Progenitor cell of endocrine pancreas (in vitro differentiated cells): Measurements from ENCODE around the gene SSTR3. TPM values are rescaled to one million over a fixed set of nuclear protein-coding genes. Genes with fewer than 3 reads are reported as not detected.

Experiments
- DNase-seq: peaks from one replicate; pipeline ENCODE4 v3.0.0; 2021; ENCODE audit warnings: low spot score; ENCODE audit not compliant: unreplicated experiment
- H3K27ac Mint-ChIP-seq: 2 replicates; pipeline ENCODE4 v1.8.0; 2021; ENCODE audit warnings: mild to moderate bottlenecking, moderate library complexity, mixed read lengths
- H3K27me3 Mint-ChIP-seq: 2 replicates; pipeline ENCODE4 v1.8.0; 2021; ENCODE audit warnings: mixed read lengths
- H3K36me3 Mint-ChIP-seq: 2 replicates; pipeline ENCODE4 v1.8.0; 2022; ENCODE audit warnings: mixed read lengths; ENCODE audit not compliant: insufficient read depth
- H3K4me1 Mint-ChIP-seq: 2 replicates; pipeline ENCODE4 v1.8.0; 2021; ENCODE audit warnings: low read depth, mixed read lengths
- H3K4me3 Mint-ChIP-seq: 2 replicates; pipeline ENCODE4 v1.8.0; 2021; ENCODE audit warnings: low read depth, mild to moderate bottlenecking, moderate library complexity, mixed read lengths
- H3K9me3 Mint-ChIP-seq: 2 replicates; pipeline ENCODE4 v1.8.0; 2021; ENCODE audit warnings: low read depth, mixed read lengths
- total RNA-seq: library from RNA; stranded (reverse); gene quantifications from 2 replicates; pipeline ENCODE4 v1.2.1, GENCODE V29; 2021
- TF ChIP-seq, protein P1 (sequence below): fragments of 200-600 bp; sonication (generic); IDR thresholded peaks from one replicate; pipeline ENCODE4 v1.5.0; 2021; ENCODE audit warnings: antibody characterized with exemption, mild to moderate bottlenecking; ENCODE audit not compliant: unreplicated experiment

The SSTR3 gene
- total RNA-seq, 1 donor from 2014 or later = 1.9 TPM

DNA sequence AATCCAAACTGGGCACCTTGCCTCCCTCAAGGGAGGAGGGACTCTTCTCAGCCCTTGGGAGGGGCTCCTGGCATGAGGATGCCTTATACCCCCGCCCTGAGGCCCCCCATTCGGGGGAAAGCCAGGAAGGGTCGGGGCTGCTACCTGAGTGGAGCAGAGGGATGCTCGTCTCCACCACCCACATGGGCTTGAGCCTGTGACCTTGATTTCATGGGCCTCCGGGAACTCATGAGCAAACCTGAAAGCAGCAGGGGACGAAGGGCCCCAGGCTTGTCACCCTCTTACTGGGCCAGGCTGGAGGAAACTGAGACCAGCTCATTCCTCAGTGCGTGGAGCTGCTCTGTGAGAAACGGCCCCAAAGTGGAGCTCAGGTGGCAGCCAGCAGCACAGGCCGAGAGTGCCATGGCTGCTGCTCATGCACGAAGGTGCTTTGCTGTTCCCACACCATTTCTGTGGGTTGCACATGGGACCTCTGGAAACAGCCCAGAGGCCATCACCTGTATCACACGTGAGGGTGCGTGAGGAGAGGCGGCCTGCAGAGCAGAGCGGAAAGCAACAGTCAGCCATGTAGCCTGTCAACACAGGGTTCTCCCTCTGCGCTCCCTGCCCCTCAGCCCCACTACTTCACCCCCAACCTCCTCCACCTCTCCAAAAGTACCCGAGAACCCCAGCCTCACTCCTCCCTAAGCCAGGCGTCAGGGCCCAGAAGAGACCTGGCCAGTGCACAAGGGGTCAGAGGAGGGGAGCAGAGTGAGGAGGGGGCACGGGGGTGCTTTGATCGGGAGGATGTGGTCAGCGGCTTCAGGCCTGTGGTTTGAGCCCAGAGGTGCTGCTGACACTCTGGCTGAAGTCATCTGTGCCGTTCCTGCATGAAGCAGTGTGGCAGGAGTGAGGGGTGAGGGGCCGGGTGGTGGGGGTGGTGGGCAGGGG lies 48.4 kb downstream of the SSTR3 start:
- Mint-ChIP-seq H3K4me1 (peaks cover 10% of the 10 kb centered on the region), H3K27ac (no peak overlapping the region), H3K36me3 (no peaks in the 10 kb centered on the region), H3K4me3 (no peak overlapping the region), H3K27me3 (peaks cover 16% of the 10 kb centered on the region), H3K9me3 (no peaks in the 10 kb centered on the region)
- TF ChIP-seq, protein P1, sequence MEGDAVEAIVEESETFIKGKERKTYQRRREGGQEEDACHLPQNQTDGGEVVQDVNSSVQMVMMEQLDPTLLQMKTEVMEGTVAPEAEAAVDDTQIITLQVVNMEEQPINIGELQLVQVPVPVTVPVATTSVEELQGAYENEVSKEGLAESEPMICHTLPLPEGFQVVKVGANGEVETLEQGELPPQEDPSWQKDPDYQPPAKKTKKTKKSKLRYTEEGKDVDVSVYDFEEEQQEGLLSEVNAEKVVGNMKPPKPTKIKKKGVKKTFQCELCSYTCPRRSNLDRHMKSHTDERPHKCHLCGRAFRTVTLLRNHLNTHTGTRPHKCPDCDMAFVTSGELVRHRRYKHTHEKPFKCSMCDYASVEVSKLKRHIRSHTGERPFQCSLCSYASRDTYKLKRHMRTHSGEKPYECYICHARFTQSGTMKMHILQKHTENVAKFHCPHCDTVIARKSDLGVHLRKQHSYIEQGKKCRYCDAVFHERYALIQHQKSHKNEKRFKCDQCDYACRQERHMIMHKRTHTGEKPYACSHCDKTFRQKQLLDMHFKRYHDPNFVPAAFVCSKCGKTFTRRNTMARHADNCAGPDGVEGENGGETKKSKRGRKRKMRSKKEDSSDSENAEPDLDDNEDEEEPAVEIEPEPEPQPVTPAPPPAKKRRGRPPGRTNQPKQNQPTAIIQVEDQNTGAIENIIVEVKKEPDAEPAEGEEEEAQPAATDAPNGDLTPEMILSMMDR = no peak
- no peak for DNase-seq

DNA sequence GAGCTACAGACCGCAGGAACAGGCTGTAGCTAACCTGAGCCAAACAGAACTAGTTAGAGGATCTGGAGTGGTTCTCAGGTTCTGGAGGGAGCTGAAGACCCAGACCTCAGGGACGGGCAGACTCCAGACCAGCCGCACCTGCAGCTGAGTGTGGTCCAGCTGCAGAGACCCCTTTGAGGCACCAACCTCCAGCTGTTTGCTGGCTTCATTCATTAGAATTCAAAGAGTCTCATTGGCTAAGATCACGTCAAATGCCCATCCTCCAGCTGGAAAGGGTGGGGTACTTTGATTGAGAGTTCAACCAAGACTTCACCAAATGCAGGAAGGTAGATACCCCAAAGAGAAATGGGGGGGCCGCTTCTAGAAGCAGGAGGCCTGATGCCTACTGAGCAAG lies 49.2 kb downstream of the SSTR3 start:
- H3K27ac Mint-ChIP-seq = no peak overlapping the region
- H3K4me3 Mint-ChIP-seq = no peak overlapping the region
- H3K36me3 Mint-ChIP-seq = no peaks in the 10 kb centered on the region
- peaks cover 21% of the 10 kb centered on the region for H3K27me3 Mint-ChIP-seq
- peaks cover 10% of the 10 kb centered on the region for H3K4me1 Mint-ChIP-seq
- TF ChIP-seq, protein P1 = no peak
- DNase-seq = no peak
- H3K9me3 Mint-ChIP-seq = no peaks in the 10 kb centered on the region

DNA sequence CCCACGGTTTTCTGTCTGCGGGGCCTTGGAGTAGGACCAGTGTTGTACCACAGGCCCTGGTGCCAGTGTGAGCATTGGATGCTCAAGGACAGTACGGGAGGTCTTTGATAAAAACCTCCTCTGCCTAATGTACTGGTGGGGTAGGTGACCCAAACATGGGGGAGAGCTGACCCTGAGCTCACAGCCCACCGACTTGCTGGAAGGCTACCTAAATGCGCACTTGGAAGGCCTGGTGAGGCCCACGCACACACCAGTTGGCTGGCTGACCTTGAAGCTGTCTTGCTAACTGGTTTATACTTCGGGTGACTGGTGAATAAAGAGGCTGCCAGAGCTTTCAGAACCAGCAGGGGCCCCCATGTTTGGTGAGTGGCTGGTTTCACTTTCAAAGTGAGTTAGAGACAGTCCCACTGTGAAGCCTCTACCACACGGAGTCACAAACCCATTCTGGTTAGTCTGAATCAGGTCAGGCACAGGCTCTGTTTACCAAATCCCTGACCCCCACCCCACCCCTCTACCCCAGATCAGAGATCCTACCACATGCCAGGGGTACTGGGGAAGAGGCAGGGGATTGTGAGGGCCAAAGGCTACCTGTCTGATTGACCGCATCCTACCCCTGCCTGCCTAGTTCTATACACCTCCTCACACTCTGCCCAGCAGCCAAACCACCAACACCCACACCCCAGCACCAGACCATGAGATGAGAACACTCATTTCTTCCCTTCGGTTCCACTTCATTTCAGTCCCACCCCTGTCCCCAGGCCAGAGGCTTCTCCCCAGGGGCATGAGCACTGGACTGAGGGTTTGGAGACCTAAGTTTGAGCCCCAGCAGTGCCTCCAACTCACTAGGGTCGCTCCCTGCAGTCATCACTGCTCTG lies 49.8 kb downstream of the SSTR3 start:
- no peaks in the 10 kb centered on the region for H3K9me3 Mint-ChIP-seq
- no peak overlapping the region for H3K4me3 Mint-ChIP-seq
- no peak for DNase-seq
- H3K27ac Mint-ChIP-seq = no peak overlapping the region
- no peaks in the 10 kb centered on the region for H3K36me3 Mint-ChIP-seq
- H3K4me1 Mint-ChIP-seq = peaks cover 4% of the 10 kb centered on the region
- peaks cover 24% of the 10 kb centered on the region for H3K27me3 Mint-ChIP-seq
- TF ChIP-seq, protein P1 = no peak

DNA sequence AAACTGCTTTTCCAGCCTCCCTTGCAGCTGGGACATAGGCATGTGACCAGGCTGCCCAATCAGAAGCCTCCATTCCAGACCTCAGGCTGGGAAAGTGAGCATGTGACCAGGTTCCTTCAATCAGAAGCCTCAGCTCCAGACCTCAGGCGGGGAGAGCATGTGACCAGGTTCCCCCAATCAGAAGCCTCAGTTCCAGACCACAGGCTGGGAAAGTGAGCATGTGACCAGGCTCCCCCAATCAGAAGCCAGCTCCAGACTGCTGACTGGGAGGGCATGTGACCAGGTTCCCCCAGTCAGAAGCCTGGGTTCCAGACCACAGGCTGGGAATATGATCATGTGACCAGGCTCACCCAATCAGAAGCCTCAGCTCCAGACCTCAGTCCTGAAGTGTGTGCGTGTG lies 50.8 kb downstream of the SSTR3 start:
- Mint-ChIP-seq H3K9me3 (no peaks in the 10 kb centered on the region), H3K27ac (no peak overlapping the region), H3K36me3 (no peaks in the 10 kb centered on the region), H3K27me3 (peaks cover 24% of the 10 kb centered on the region), H3K4me1 (peaks cover 2% of the 10 kb centered on the region), H3K4me3 (no peak overlapping the region)
- DNase-seq = no peak
- TF ChIP-seq, protein P1 = no peak

DNA sequence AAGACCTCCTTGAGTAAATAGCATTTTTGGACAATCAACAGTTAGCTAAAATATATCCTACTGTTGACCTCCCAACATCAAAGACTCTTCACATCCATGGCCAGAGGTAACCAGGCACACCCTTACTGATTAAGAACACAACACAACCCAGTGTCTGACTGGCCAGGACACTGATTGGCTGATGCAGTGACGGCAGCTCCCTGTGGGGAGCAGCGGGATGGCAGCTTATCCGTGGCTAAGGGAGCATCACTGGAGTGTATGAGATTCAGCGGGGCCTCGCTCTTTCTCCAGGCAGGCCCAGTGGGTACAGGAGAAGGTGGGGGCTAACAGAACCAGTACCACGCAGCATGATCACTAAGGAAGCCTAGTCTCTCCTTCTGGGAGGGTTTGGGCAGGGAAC lies 52.2 kb downstream of the SSTR3 start:
- no peak for DNase-seq
- H3K4me1 Mint-ChIP-seq = no peaks in the 10 kb centered on the region
- peaks cover 34% of the 10 kb centered on the region for H3K27me3 Mint-ChIP-seq
- TF ChIP-seq, protein P1 = no peak
- no peaks in the 10 kb centered on the region for H3K9me3 Mint-ChIP-seq
- H3K27ac Mint-ChIP-seq = no peak overlapping the region
- H3K36me3 Mint-ChIP-seq = no peaks in the 10 kb centered on the region
- H3K4me3 Mint-ChIP-seq = no peak overlapping the region
